Upper lobe of right lung (tissue), 1 donor: ENCODE measurements around the gene SHMT2. TPM values are rescaled to one million over a fixed set of nuclear protein-coding genes. Genes with fewer than 3 reads are reported as not detected.

ENCODE experiments used
- ATAC-seq: fragments of 200-7000 bp; cut with Tn5 transposase; one replicate; pipeline ENCODE4 v1.9.1; 2020; ENCODE audit warnings: mild to moderate bottlenecking, moderate library complexity
- DNase-seq: peaks from one replicate; pipeline ENCODE4 v3.0.0-alpha.2; 2020
- H3K27ac ChIP-seq: fragments of 200-600 bp; one replicate; pipeline ENCODE4 v1.8.0; 2022
- H3K27me3 ChIP-seq: fragments of 200-600 bp; one replicate; pipeline ENCODE4 v1.8.0; 2022; ENCODE audit warnings: mild to moderate bottlenecking
- H3K36me3 ChIP-seq: fragments of 200-600 bp; one replicate; pipeline ENCODE4 v1.8.0; 2022
- H3K4me1 ChIP-seq: fragments of 200-600 bp; one replicate; pipeline ENCODE4 v1.8.0; 2022
- H3K4me3 ChIP-seq: fragments of 200-600 bp; one replicate; pipeline ENCODE4 v1.8.0; 2022; ENCODE audit warnings: mild to moderate bottlenecking
- H3K9me3 ChIP-seq: fragments of 200-600 bp; one replicate; pipeline ENCODE4 v1.8.0; 2022
- CTCF ChIP-seq: fragments of 200-600 bp; IDR thresholded peaks from one replicate; pipeline ENCODE4 v1.8.0; 2022; ENCODE audit warnings: antibody characterized with exemption
- intact Hi-C: fragments of 100-400 bp; cut with DNase I; formaldehyde crosslinking; loops from one replicate; pipeline ENCODE4 v1.11.0; 2022
- total RNA-seq: library from RNA; stranded (reverse); fragmentation: NEBNext Ultra II Directional; extraction: Animal tissue kit (Norgen Biotek cat#: 25700); gene quantifications from one replicate; pipeline ENCODE4 v1.2.1, GENCODE V29; 2021
- donor health status: DM: no; HTN: yes; CAD: no; lungs with severe emphysema.

The SHMT2 gene
- total RNA-seq, 1 donor from 2014 or later: 59.2 TPM

- no peaks in the 10 kb centered on the region for H3K9me3 ChIP-seq
- peak; percentile 92 for TF ChIP-seq CTCF
- peaks cover 24% of the 10 kb centered on the region for H3K4me1 ChIP-seq
- no peak overlapping the region for H3K4me3 ChIP-seq
- ATAC-seq (peak; percentile 87), DNase-seq (peak; percentile 92)
- intact Hi-C loops: no loop called here
- H3K27me3 ChIP-seq: peaks cover 38% of the 10 kb centered on the region
- H3K36me3 ChIP-seq: peaks cover 34% of the 10 kb centered on the region
- no peak overlapping the region for H3K27ac ChIP-seq
Measured at GRCh38 chr12:57213058-57213715, 16.3 kb upstream of the SHMT2 start.

GRCh38 chr12:57213763-57214397 is 15.6 kb upstream of the SHMT2 start:
- intact Hi-C loops: no loop called here
- ATAC-seq (no peak), DNase-seq (no peak)
- Histone ChIP-seq H3K27me3 (peaks cover 45% of the 10 kb centered on the region), H3K4me1 (peaks cover 24% of the 10 kb centered on the region), H3K36me3 (peaks cover 27% of the 10 kb centered on the region), H3K4me3 (no peak overlapping the region), H3K27ac (no peak overlapping the region), H3K9me3 (no peaks in the 10 kb centered on the region)
- no peak for TF ChIP-seq CTCF

- Histone ChIP-seq H3K27me3 (peaks cover 50% of the 10 kb centered on the region), H3K27ac (no peak overlapping the region), H3K36me3 (peaks cover 22% of the 10 kb centered on the region), H3K4me3 (no peak overlapping the region), H3K9me3 (no peaks in the 10 kb centered on the region), H3K4me1 (peaks cover 24% of the 10 kb centered on the region)
- ATAC-seq (peak; percentile 59), DNase-seq (no peak)
- intact Hi-C loops: no loop called here
- TF ChIP-seq CTCF: peak; percentile 71
Measured at GRCh38 chr12:57214398-57214781, 15.1 kb upstream of the SHMT2 start.

- TF ChIP-seq CTCF: no peak
- no peak for ATAC-seq
- Histone ChIP-seq H3K27me3 (peaks cover 57% of the 10 kb centered on the region), H3K9me3 (no peaks in the 10 kb centered on the region), H3K36me3 (peaks cover 15% of the 10 kb centered on the region), H3K4me1 (peaks cover 24% of the 10 kb centered on the region), H3K27ac (no peak overlapping the region), H3K4me3 (no peak overlapping the region)
- no peak for DNase-seq
- intact Hi-C loops: no loop called here
Measured at GRCh38 chr12:57215065-57215464, 14.4 kb upstream of the SHMT2 start.

GRCh38 chr12:57215668-57216013 is 13.9 kb upstream of the SHMT2 start:
- Histone ChIP-seq H3K36me3 (peaks cover 11% of the 10 kb centered on the region), H3K27ac (no peak overlapping the region), H3K9me3 (no peaks in the 10 kb centered on the region), H3K4me1 (peaks cover 24% of the 10 kb centered on the region), H3K27me3 (peaks cover 63% of the 10 kb centered on the region), H3K4me3 (no peak overlapping the region)
- no peak for ATAC-seq
- no peak for DNase-seq
- intact Hi-C loops: no loop called here
- no peak for TF ChIP-seq CTCF
